ENCODE measurements around the gene RAB27A. TPM values are rescaled to one million over a fixed set of nuclear protein-coding genes. Genes with fewer than 3 reads are reported as not detected.

Gene RAB27A
- total and polyA plus RNA-seq, 2 of the 13 experiments (the other 11 are each of a cell fraction or from before 2014, with no cell fraction given): 3.4 to 8.1 TPM

DNA sequence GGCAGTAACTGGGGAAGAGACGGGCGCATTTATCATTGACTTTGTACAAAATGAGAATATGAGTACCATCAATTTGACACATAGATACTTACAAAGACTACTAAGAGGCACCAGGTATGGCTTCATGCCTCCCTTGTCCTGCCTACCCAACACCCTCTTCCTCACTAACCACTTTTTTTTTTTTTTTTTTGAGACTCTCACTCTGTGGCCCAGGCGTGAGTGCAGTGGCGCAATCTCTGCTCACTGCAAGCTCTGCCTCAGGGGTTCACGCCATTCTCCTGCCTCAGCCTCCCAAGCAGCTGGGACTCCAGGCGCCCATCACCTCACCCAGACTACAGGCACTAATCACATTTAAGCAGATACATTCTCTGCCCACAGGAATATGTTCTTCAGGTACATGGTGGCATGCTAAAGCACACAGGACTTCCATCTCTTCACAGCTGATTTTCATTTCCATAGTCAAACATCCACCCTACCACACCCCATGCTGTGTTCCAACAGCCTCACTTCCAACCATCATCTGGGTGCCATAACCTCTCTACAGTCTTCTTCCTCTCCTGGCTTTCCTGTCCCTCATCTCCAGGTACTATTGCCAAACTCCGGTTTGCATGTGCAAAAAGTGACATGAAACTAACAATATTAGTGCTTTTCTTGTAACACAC lies 41.7 kb downstream of the RAB27A start:
- ChIA-PET CTCF (ENCODE audit: low intra/inter-chr PET ratio, low total read pairs) (no interaction called here), POLR2A (no interaction called here)
- H3K36me3 ChIP-seq (replicated peaks in 1 of 2; ENCODE audit: control insufficient read depth in 1 of 2, insufficient read depth in 2 of 2, low read length in 2 of 2): no peaks in the 10 kb centered on the region
- H3K4me2 ChIP-seq (ENCODE audit: low read depth, low read length): no peak overlapping the region
- H3K27ac ChIP-seq (ENCODE audit: extremely low read length, insufficient read depth, low read length): no peak overlapping the region
- WGBS (ENCODE audit: low lambda C conversion rate): 96% methylated on average over 7 of the region's 7 CpGs
- peaks cover 28% of the 10 kb centered on the region for H3K4me1 ChIP-seq (ENCODE audit: insufficient read depth, low read length)
- BruUV-seq (replicated peaks): no TSS peak
- DNase-seq (ENCODE audit: low spot score) (no peak), ATAC-seq (no peak), FAIRE-seq (no peak)
- H3K4me3 ChIP-seq (replicated peaks in 1 of 3; ENCODE audit: insufficient read depth in 1 of 3, low read depth in 2 of 3, low read length in 3 of 3): no peak overlapping the region
- H3K9me3 ChIP-seq (ENCODE audit: low read length): no peaks in the 10 kb centered on the region
- no peak overlapping the region for H2AFZ ChIP-seq (ENCODE audit: low read length)
- no peak overlapping the region for H3K9ac ChIP-seq (ENCODE audit: insufficient read depth, low read depth, low read length)
- in situ Hi-C loops (cut with HindIII; ENCODE audit: extremely low pct_ligation_motif_present, low pct_unique_long_range_greater_than_20kb) (no loop called here), intact Hi-C loops (cut with micrococcal nuclease; ENCODE audit: unreplicated experiment) (no loop called here)
- no peaks in the 10 kb centered on the region for H4K20me1 ChIP-seq (ENCODE audit: insufficient read depth, low read length)
- H3K79me2 ChIP-seq (ENCODE audit: insufficient read depth, low read length): no peaks in the 10 kb centered on the region
- H3K27me3 ChIP-seq (ENCODE audit: control insufficient read depth in 1 of 2, insufficient read depth in 2 of 2, low read length in 2 of 2): no peaks in the 10 kb centered on the region
- no peak for TF ChIP-seq ZNF577 (CRISPR knock-in tag; IDR thresholded peaks at IDR 0.05; ENCODE audit: borderline replicate concordance, low read depth)
- TF ChIP-seq ATAD3A (CRISPR knock-in tag; IDR thresholded peaks at IDR 0.05): no peak
- no peak for TF ChIP-seq ZNF317 (CRISPR knock-in tag; IDR thresholded peaks at IDR 0.05)
- no peak for TF ChIP-seq SNAPC2 (CRISPR knock-in tag; IDR thresholded peaks at IDR 0.05)
- TF ChIP-seq ZNF772 (CRISPR knock-in tag; IDR thresholded peaks at IDR 0.05): no peak
- no peak for TF ChIP-seq ZNF737 (CRISPR knock-in tag; IDR thresholded peaks at IDR 0.05; ENCODE audit: borderline replicate concordance)
- no peak for TF ChIP-seq SOX5 (CRISPR knock-in tag; IDR thresholded peaks at IDR 0.05; ENCODE audit: borderline replicate concordance)
- TF ChIP-seq MYNN (CRISPR knock-in tag; IDR thresholded peaks at IDR 0.05; ENCODE audit: low read depth): no peak
- TF ChIP-seq, protein P1, sequence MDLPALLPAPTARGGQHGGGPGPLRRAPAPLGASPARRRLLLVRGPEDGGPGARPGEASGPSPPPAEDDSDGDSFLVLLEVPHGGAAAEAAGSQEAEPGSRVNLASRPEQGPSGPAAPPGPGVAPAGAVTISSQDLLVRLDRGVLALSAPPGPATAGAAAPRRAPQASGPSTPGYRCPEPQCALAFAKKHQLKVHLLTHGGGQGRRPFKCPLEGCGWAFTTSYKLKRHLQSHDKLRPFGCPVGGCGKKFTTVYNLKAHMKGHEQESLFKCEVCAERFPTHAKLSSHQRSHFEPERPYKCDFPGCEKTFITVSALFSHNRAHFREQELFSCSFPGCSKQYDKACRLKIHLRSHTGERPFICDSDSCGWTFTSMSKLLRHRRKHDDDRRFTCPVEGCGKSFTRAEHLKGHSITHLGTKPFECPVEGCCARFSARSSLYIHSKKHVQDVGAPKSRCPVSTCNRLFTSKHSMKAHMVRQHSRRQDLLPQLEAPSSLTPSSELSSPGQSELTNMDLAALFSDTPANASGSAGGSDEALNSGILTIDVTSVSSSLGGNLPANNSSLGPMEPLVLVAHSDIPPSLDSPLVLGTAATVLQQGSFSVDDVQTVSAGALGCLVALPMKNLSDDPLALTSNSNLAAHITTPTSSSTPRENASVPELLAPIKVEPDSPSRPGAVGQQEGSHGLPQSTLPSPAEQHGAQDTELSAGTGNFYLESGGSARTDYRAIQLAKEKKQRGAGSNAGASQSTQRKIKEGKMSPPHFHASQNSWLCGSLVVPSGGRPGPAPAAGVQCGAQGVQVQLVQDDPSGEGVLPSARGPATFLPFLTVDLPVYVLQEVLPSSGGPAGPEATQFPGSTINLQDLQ (CRISPR knock-in tag; IDR thresholded peaks at IDR 0.05): no peak
- TF ChIP-seq, protein P2, sequence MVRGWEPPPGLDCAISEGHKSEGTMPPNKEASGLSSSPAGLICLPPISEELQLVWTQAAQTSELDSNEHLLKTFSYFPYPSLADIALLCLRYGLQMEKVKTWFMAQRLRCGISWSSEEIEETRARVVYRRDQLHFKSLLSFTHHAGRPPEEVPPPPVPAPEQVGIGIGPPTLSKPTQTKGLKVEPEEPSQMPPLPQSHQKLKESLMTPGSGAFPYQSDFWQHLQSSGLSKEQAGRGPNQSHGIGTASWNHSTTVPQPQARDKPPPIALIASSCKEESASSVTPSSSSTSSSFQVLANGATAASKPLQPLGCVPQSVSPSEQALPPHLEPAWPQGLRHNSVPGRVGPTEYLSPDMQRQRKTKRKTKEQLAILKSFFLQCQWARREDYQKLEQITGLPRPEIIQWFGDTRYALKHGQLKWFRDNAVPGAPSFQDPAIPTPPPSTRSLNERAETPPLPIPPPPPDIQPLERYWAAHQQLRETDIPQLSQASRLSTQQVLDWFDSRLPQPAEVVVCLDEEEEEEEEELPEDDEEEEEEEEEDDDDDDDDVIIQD (CRISPR knock-in tag; IDR thresholded peaks at IDR 0.05; ENCODE audit: low read depth): no peak
- no peak for TF ChIP-seq GTF3A (CRISPR knock-in tag; conservative IDR thresholded peaks at IDR 0.05)
- no peak for TF ChIP-seq ZNF674 (CRISPR knock-in tag; IDR thresholded peaks at IDR 0.05; ENCODE audit: low read depth)
- TF ChIP-seq ELF3 (CRISPR knock-in tag; IDR thresholded peaks at IDR 0.05): no peak
- no peak for TF ChIP-seq ERF (CRISPR knock-in tag; IDR thresholded peaks at IDR 0.05)
- TF ChIP-seq, protein P3, sequence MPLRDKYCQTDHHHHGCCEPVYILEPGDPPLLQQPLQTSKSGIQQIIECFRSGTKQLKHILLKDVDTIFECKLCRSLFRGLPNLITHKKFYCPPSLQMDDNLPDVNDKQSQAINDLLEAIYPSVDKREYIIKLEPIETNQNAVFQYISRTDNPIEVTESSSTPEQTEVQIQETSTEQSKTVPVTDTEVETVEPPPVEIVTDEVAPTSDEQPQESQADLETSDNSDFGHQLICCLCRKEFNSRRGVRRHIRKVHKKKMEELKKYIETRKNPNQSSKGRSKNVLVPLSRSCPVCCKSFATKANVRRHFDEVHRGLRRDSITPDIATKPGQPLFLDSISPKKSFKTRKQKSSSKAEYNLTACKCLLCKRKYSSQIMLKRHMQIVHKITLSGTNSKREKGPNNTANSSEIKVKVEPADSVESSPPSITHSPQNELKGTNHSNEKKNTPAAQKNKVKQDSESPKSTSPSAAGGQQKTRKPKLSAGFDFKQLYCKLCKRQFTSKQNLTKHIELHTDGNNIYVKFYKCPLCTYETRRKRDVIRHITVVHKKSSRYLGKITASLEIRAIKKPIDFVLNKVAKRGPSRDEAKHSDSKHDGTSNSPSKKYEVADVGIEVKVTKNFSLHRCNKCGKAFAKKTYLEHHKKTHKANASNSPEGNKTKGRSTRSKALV (CRISPR knock-in tag; IDR thresholded peaks at IDR 0.05): no peak
- TF ChIP-seq REPIN1 (CRISPR knock-in tag; IDR thresholded peaks at IDR 0.05; ENCODE audit: borderline replicate concordance, low read depth): no peak
- TF ChIP-seq ZNF432 (CRISPR knock-in tag; IDR thresholded peaks at IDR 0.05; ENCODE audit: borderline replicate concordance): no peak
- TF ChIP-seq, protein P4, sequence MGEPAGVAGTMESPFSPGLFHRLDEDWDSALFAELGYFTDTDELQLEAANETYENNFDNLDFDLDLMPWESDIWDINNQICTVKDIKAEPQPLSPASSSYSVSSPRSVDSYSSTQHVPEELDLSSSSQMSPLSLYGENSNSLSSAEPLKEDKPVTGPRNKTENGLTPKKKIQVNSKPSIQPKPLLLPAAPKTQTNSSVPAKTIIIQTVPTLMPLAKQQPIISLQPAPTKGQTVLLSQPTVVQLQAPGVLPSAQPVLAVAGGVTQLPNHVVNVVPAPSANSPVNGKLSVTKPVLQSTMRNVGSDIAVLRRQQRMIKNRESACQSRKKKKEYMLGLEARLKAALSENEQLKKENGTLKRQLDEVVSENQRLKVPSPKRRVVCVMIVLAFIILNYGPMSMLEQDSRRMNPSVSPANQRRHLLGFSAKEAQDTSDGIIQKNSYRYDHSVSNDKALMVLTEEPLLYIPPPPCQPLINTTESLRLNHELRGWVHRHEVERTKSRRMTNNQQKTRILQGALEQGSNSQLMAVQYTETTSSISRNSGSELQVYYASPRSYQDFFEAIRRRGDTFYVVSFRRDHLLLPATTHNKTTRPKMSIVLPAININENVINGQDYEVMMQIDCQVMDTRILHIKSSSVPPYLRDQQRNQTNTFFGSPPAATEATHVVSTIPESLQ (CRISPR knock-in tag; conservative IDR thresholded peaks at IDR 0.05): no peak
